Fibroblast of lung (primary cell): ENCODE measurements around the gene MKRN2.

Experiments
- CTCF ChIP-seq, 2 donors: IDR thresholded peaks in 1 of 2; conservative IDR thresholded peaks in 1 of 2; 1 replicate in 1 of 2; 2 replicates in 1 of 2; pipeline ENCODE4 v1.5.1; 2011 to 2012; ENCODE audit warnings: low read length in 2 of 2, control low read depth in 1 of 2, inconsistent platforms in 1 of 2, low read depth in 1 of 2, mild to moderate bottlenecking in 1 of 2
- EZH2 ChIP-seq: IDR thresholded peaks from 2 replicates; pipeline ENCODE4 v1.5.1; 2012; ENCODE audit warnings: low read length, control low read depth, mild to moderate bottlenecking; ENCODE audit errors: missing control alignments

- TF ChIP-seq CTCF (conservative IDR thresholded peaks at IDR 0.05 in 1 of 2, IDR thresholded peaks at IDR 0.05 in 1 of 2; ENCODE audit: low read depth in 1 of 2, low read length in 2 of 2) (no peak), EZH2 (no peak)
These were observed 29.5 kb downstream of the MKRN2 start for GRCh38 chr3:12586403-12586802.
